HG03045 (cell line): ENCODE data around the gene CUL9.

Experiments
- ATAC-seq: cut with Tn5 transposase; IDR thresholded peaks from one replicate; pipeline ENCODE4 v1.9.1; 2021; ENCODE audit warnings: mild to moderate bottlenecking, moderate library complexity; ENCODE audit not compliant: unreplicated experiment

CUL9 gene

GRCh38 chr6:43226192-43226851 lies 44.3 kb downstream of the CUL9 start:
- no peak for ATAC-seq

- ATAC-seq: peak; percentile 81
Measured at GRCh38 chr6:43228951-43229802, 47.2 kb downstream of the CUL9 start, which contains the start of gene DNPH1. Gene DNPH1 (minus strand): TSS chr6:43229481. CDS start chr6:43229456, 25 bp downstream.

- no peak for ATAC-seq
Measured at GRCh38 chr6:43229803-43230620, 48.0 kb downstream of the CUL9 start.

GRCh38 chr6:43231053-43231452 lies 49.1 kb downstream of the CUL9 start:
- no peak for ATAC-seq

GRCh38 chr6:43231735-43232450 lies 49.9 kb downstream of the CUL9 start:
- ATAC-seq: no peak

- ATAC-seq: no peak
Measured at GRCh38 chr6:43235841-43236240, 53.8 kb downstream of the CUL9 start.

GRCh38 chr6:43239054-43239453 lies 57.1 kb downstream of the CUL9 start:
- no peak for ATAC-seq

- no peak for ATAC-seq
Measured at GRCh38 chr6:43240950-43241349, 59.0 kb downstream of the CUL9 start.

- no peak for ATAC-seq
Measured at GRCh38 chr6:43241446-43241845, 59.5 kb downstream of the CUL9 start.

- ATAC-seq: no peak
Measured at GRCh38 chr6:43242908-43243663, 61.1 kb downstream of the CUL9 start, which contains the start of gene TTBK1. Gene TTBK1 (plus strand): TSS chr6:43243481. CDS start chr6:43246661, 3,180 bp downstream.

- no peak for ATAC-seq
Measured at GRCh38 chr6:43243664-43244321, 61.8 kb downstream of the CUL9 start.

GRCh38 chr6:43246301-43247113 lies 64.5 kb downstream of the CUL9 start:
- ATAC-seq: peak; percentile 32

- ATAC-seq: peak; percentile 89
Measured at GRCh38 chr6:43247114-43247999, 65.4 kb downstream of the CUL9 start.

- no peak for ATAC-seq
Measured at GRCh38 chr6:43248101-43248500, 66.1 kb downstream of the CUL9 start.

- no peak for ATAC-seq
Measured at GRCh38 chr6:43248791-43249190, 66.8 kb downstream of the CUL9 start.

- ATAC-seq: no peak
Measured at GRCh38 chr6:43250992-43251373, 69.0 kb downstream of the CUL9 start.

- no peak for ATAC-seq
Measured at GRCh38 chr6:43253401-43253800, 71.4 kb downstream of the CUL9 start.
